ENCODE measurements around the gene FXR2. TPM values are rescaled to one million over a fixed set of nuclear protein-coding genes. Genes with fewer than 3 reads are reported as not detected.

FXR2 gene
- total and polyA plus RNA-seq, 2 donors (not counting 3 experiments of a cell fraction or from before 2014, with no cell fraction given): 40.1 to 48.9 TPM

GRCh38 chr17:7550344-7550743 lies 64.4 kb downstream of the FXR2 start:
- POLR2A ChIA-PET: no interaction called here
- no peaks in the 10 kb centered on the region for H3K36me3 ChIP-seq (ENCODE audit: control insufficient read depth in 2 of 2, extremely low read depth in 1 of 2, insufficient read depth in 2 of 2, low read length in 2 of 2)
- intact Hi-C loops (cut with micrococcal nuclease) (no loop called here), dilution Hi-C loops (cut with MboI; ENCODE audit: extremely low pct_ligation_motif_present, low sequenced_read_pairs) (no loop called here)
- H3K79me2 ChIP-seq (ENCODE audit: control insufficient read depth, insufficient read depth, low read length): no peaks in the 10 kb centered on the region
- peaks cover 10% of the 10 kb centered on the region for H3K4me1 ChIP-seq (ENCODE audit: control insufficient read depth, extremely low read depth, insufficient read depth, low read length)
- no peak for TF ChIP-seq JUN (IDR thresholded peaks at IDR 0.05; ENCODE audit: borderline replicate concordance, insufficient read depth, insufficient read length, low read depth)
- TF ChIP-seq POLR2AphosphoS5 (IDR thresholded peaks at IDR 0.05; ENCODE audit: insufficient read depth, low read depth, low read length): no peak
- TF ChIP-seq POLR2A (IDR thresholded peaks at IDR 0.05; ENCODE audit: low read depth, low read length): no peak
- TF ChIP-seq CTCF (IDR thresholded peaks at IDR 0.05; ENCODE audit: extremely low read depth in 1 of 2, insufficient read depth in 1 of 2, low read depth in 1 of 2, low read length in 2 of 2): no peak
- no peak for TF ChIP-seq GATA2 (IDR thresholded peaks at IDR 0.05; ENCODE audit: insufficient read depth, insufficient read length, low read depth, low read length)
- no peak for TF ChIP-seq FOS (IDR thresholded peaks at IDR 0.05; ENCODE audit: borderline replicate concordance, insufficient read depth, low read length)
- TF ChIP-seq EZH2 (IDR thresholded peaks at IDR 0.05; ENCODE audit: borderline replicate concordance, low read depth, low read length, severe bottlenecking): no peak
- TF ChIP-seq MYC (IDR thresholded peaks at IDR 0.05; ENCODE audit: low read depth, low read length): no peak
- TF ChIP-seq, protein P1, sequence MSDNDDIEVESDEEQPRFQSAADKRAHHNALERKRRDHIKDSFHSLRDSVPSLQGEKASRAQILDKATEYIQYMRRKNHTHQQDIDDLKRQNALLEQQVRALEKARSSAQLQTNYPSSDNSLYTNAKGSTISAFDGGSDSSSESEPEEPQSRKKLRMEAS (IDR thresholded peaks at IDR 0.05; ENCODE audit: insufficient read depth, insufficient read length): no peak
- H3K27ac ChIP-seq (ENCODE audit: insufficient read depth, low read depth, low read length): no peak overlapping the region
- no peak overlapping the region for H2AFZ ChIP-seq (ENCODE audit: low read depth, low read length)
- no peaks in the 10 kb centered on the region for H4K20me1 ChIP-seq (replicated peaks; ENCODE audit: control insufficient read depth, extremely low read depth, insufficient read depth, low read length)
- CTCF ChIA-PET: interaction anchor here (1.4 to 5.1 kb wide), 3 partner anchors 10 to 36 kb away, joined by 4 to 32 read pairs (median 20); no protein-coding TSS in a partner anchor
- no peaks in the 10 kb centered on the region for H3K27me3 ChIP-seq (ENCODE audit: control insufficient read depth in 2 of 2, insufficient read depth in 2 of 2, low read length in 2 of 2)
- no peaks in the 10 kb centered on the region for H3K9me1 ChIP-seq (replicated peaks; ENCODE audit: control insufficient read depth, extremely low read depth, insufficient read depth, low read length)
- no TSS peak for BruUV-seq (replicated peaks)
- H3K4me2 ChIP-seq (ENCODE audit: insufficient read depth, low read length): no peak overlapping the region
- H3K9ac ChIP-seq (replicated peaks; ENCODE audit: extremely low read depth, insufficient read depth, low read length): no peak overlapping the region
- no peak overlapping the region for H3K4me3 ChIP-seq (replicated peaks in 1 of 3; ENCODE audit: insufficient read depth in 1 of 3, low read depth in 1 of 3, low read length in 3 of 3)
- DNase-seq (ENCODE audit: low read depth, low spot score) (no peak), FAIRE-seq (no peak)
- H3K9me3 ChIP-seq (replicated peaks; ENCODE audit: control insufficient read depth, insufficient read depth, low read length): no peaks in the 10 kb centered on the region

All from endothelial cell of umbilical vein (primary cell).